ENCODE measurements around the gene NRG4.

- TF ChIP-seq CTCF (conservative IDR thresholded peaks at IDR 0.05; ENCODE audit: low read depth in 2 of 2) (no peak), REST (IDR thresholded peaks at IDR 0.05; ENCODE audit: unreplicated experiment) (no peak), POLR2AphosphoS5 (IDR thresholded peaks at IDR 0.05; ENCODE audit: low read depth) (no peak), EZH2 (IDR thresholded peaks at IDR 0.05; ENCODE audit: low read depth, unreplicated experiment) (no peak), JUNB (IDR thresholded peaks at IDR 0.05; ENCODE audit: unreplicated experiment) (no peak), CREB1 (CRISPR knock-in tag; IDR thresholded peaks at IDR 0.05; ENCODE audit: low read depth) (no peak), ETS1 (IDR thresholded peaks at IDR 0.05) (no peak), EZH2phosphoT487 (IDR thresholded peaks at IDR 0.05; ENCODE audit: unreplicated experiment) (no peak), STAT1 (IDR thresholded peaks at IDR 0.05; ENCODE audit: unreplicated experiment) (no peak), ZNF114 (CRISPR knock-in tag; IDR thresholded peaks at IDR 0.05) (no peak), NANOG (IDR thresholded peaks at IDR 0.05; ENCODE audit: borderline replicate concordance) (no peak)
Observed at GRCh38 chr15:75961331-75961730, 50.9 kb downstream of the NRG4 start.

All from GM23338 (cell line).